NCI-H146 treated with DMSO at 0.1 percent for 48 hours (cell line): ENCODE data around the gene CD300A.
"Not testable (repeated sequence)": the region's sequence is repeated elsewhere in the genome, so short reads cannot be mapped to it uniquely, and the experiment has no call there.

Source experiments
- DNase-seq: peaks from one replicate; lab custom pipeline; 2025; ENCODE audit not compliant: unreplicated experiment; lab: John Stamatoyannopoulos, UW

CD300A gene

DNA sequence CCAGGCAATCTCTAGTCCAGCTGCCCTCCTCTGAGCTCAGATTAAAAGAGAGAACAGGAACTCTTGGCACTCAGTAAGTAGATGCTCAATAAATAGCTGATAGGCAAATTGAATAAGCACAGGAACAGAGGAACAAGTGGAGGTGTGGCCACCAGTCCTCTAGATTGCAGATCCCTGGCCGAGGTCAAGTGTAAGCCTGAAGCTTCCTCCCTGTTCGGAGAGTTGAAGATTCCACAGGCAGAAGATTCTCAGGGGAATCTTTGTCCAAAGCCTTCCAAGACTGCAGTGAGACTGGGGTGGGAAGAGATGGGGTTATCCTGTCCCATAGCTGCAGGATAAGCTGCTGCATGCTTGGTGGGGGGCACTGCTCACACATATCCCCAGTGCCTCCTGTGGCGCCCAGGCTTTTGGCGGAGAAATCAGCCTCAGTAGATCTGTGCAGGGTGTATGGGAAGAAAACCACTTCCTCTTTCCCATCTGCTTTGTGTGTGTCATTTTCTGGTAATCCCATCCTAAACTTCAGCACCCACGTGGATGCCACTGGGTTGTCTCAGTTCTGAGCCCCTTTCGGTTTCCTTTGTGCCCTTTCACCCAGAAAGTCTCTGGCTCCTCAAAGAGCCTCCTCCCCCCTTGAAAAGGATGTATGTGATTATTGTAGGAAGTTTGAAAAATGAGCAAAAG lies 12.1 kb downstream of the CD300A start:
- no peak for DNase-seq

GRCh38 chr17:74480290-74480689 lies 13.9 kb downstream of the CD300A start:
- no peak for DNase-seq

DNA sequence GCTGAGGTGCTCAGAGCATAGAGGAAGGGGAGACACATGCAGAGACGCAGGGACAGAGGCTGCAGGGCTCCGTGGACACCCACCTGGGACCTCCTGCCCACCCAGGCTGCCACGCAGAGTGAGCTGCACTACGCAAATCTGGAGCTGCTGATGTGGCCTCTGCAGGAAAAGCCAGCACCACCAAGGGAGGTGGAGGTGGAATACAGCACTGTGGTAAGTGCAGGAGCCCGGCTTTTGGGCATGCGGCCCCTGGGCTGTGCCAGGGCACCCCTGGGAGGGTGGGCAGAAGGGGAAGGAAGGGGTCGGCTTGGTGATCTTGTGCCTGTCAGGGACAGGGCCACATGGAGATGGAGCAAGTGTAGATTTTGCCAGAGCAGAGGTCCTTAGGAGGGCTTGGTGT lies 15.2 kb downstream of the CD300A start:
- DNase-seq, result no peak

DNA sequence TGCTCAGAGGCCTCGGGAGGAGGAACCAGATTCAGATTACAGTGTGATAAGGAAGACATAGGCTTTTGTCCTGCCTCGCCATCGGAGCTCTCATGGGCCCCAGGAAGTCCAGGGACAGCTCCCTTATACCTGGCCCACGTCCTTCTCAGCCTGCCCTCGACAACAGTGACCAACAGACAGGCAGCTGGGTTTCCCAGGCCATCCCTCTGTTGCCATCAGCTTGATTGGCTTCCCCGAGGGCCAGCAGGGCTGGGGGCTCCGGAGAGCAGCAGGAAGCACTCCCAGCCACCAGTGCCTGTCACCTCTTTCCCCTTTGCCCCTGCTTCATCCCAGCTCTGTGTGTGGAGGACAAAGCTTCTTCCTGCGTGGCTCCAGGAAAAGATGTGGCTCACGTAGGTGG lies 17.6 kb downstream of the CD300A start:
- no peak for DNase-seq

DNA sequence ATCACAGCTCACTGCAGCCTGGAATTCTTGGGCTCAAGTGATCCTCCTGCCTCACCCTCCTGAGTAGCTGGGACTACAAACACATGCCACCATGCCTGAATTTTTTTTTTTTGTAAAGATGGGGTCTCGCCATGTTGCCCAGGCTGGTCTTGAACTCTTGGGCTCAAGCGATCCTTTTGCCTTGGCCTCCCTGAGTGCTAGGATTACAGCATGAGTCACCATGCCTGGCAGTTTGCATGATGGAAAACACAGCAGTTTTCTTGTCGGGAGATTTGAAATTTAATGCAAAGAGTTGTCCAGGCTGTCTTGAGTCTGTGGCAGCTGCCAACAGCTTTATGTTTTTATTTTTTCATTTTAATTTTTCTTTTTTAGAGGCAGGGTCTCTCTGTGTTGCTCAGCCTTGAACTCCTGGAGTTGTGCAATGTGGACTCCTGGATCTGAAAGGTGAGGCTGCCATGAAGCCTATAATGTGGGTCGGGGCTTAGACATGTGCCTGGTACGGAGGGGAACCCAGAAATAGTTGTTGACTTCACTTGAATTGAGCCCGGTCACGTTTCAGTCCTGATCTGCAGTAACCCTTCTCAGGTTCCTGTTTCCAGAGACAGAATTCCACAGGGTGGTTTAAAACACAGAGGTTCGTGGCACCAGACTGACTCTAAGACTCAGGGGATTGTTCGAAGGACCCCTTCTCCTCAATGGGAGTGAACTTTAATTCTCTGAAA lies 18.7 kb downstream of the CD300A start:
- no peak for DNase-seq

- no peak for DNase-seq
These were observed 19.4 kb downstream of the CD300A start for GRCh38 chr17:74485841-74486240.

DNA sequence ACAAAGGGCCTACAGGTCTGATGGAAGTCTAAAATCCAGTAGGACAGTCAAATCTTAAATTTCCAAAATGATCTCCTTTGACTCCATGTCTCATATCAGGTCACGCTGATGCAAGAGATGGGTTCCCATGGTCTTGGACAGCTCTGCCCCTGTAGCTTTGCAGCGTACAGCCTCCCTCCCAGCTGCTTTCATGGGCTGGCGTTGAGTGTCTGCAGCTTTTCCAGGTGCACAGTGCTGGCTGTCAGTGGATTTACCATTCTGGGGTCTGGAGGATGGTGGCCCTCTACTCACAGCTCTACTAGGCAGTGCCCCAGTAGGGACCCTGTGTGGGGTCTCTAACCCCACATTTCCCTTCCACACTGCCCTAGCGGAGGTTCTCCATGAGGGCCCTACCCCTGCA lies 21.8 kb downstream of the CD300A start:
- not testable (repeated sequence) for DNase-seq

GRCh38 chr17:74490716-74491115 lies 24.3 kb downstream of the CD300A start:
- no peak for DNase-seq

DNA sequence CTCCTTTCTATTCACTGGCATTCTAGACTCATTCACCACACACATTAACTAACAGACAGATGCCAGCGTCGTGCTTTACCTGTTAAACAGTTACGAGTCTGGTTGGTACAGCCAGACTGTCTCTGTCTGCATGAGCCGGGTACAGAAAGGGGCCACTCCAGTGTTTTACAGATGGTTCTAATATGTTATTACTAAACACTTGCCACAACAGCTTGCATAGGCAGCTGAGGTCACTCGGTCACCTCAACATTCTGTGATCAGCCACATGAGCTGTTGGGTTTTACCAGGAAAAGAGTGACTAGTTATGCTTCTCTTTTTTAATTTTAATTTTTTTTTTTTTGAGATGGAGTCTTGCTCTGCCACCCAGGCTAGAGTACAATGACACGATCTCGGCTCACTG lies 25.2 kb downstream of the CD300A start:
- no peak for DNase-seq

- peak; percentile 3 for DNase-seq
These were observed 26.9 kb downstream of the CD300A start for GRCh38 chr17:74493331-74493833.

DNA sequence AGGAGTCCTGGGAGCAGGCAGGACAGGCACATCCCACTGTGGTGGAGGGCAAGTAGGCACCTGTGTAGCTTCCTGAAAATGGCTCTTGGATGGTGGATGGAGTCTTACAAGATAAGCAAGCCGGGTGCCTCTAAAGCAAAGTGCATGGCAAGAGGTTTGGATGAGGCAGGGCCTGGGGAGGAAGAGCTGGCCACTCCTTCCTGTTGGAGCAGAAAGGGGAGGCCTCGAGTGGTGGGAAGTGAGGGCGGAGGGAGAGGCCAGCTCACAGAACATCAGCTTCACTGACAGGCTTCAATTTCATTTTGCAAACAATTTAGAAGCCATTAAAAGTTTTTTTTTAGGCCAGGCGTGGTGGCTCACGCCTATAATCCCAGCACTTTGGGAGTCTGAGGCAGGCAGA lies 31.0 kb downstream of the CD300A start:
- DNase-seq, result no peak

DNA sequence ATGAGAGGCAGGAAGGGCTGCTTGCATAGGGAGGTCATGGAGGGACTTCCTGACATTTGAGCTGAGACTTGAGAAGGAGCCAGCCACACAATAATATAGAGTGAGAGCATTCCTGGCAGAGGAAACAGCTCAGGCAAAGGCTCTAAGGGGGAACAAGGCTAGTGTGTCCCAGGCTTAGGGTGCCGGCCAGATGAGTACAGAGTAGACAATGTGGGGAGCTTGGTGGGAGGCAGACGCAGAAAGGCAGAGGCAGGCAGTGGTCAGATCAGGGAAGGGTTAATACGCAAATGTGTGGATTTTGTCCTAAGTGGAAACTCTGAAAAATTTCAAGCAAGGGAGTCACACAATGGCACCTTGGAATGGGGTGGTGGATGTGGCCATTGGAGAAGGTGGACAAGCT lies 33.6 kb downstream of the CD300A start:
- DNase-seq, result no peak

- DNase-seq, result no peak
These were observed 36.4 kb downstream of the CD300A start for GRCh38 chr17:74502861-74503260.

DNA sequence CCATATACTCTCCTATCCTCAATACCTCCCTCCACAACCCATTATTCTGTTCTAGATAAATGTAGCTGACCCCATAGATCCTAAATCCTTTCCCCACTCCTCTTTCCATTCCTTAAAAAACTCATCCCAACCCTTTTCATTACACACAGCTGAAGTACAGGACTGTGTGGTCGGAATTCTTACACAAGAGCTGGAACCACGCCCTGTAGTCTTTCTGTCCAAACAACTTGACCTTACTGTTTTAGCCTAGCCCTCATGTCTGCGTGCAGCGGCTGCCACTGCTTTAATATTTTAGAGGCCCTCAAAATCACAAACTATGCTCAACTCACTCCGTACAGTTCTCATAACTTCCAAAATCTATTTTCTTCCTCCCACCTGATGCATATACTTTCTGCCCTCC lies 37.5 kb downstream of the CD300A start:
- DNase-seq, result not testable (repeated sequence)

DNA sequence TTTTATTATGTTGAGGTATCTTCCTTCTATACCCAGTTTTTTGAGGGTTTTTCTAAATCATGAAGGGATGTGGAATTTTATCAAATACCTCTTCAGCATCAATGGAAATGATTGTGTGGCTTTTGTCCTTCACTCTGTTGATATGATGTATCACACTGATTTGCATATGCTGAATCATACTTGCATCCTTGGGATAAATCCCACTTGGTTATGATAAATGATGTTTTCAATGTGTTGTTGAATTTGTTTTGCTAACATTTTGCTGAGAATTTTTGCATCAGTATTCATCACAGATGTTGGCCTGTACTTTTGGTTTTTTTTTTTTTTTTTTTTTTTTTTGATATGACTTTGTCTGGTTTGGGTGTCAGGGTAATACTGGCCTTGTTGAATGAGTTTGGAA lies 41.7 kb downstream of the CD300A start:
- DNase-seq, result no peak

DNA sequence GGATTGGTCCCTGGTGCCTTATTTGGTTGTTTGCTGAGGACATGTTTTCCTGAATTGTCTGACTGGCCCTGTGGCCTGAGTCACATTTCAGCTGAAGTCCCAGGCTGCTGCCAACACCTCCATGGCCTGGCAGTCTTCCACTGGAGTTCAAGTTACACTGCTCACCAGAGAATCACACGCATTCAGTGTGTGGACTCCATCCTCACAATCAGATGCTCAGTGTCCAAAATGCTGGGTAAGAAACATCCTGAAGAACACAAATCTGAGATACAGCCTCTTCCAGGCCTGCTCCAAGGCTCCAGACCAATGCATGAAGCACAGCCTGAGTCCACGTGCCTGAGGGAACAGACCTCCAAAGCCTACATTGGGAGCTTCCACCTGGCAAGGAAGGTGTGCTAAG lies 45.6 kb downstream of the CD300A start:
- DNase-seq, result no peak

GRCh38 chr17:74512624-74513091 lies 46.2 kb downstream of the CD300A start:
- no peak for DNase-seq

GRCh38 chr17:74513987-74514631 lies 47.7 kb downstream of the CD300A start:
- DNase-seq, result no peak

DNA sequence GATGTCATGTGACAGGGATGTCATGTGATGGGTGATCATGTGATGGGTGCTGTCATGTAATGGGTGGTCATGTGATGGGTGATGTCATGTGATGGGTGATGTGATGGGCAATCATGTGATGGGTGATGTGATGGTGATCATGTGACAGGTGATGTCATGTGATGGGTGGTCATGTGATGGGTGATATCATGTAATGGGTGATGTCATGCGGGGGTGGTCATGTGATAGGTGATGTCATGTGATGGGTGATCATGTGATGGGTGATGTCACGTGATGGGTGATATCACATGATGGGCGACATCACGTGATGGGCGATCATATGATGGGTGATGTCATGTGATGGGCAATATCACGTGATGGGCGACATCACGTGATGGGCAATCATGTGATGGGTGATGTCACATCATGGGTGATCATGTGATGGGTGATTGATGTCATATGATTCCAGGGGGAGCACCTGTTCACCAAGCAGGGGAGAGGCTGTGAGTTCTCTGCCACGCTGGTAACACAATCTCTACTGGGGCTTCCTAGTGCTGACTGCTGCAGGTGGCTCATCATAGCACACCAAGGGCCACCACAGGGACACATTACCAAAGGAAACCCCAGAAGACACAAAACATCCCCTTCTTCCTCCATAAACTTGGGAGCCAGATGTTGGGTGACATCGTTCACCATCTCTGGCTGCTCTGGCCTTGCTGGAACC lies 48.3 kb downstream of the CD300A start:
- DNase-seq, result no peak

DNA sequence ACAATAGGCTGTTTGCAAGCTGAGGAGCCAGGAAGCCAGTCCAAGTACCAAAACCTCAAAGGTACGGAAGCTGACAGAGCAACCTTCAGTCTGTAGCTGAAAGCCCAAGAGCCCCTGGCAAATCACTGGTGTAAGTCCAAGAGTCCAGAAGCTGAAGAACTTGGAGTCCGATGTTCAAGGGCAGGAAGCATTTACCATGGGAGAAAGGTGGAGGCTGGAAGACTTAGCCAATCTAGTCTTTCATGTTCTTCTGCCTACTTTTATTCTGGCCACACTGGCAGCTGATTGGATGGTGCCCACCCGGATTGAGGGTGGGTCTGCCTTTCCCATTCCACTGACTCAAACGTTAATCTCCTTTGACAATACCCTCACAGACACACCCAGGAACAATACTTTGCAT lies 49.5 kb downstream of the CD300A start:
- DNase-seq, result no peak

DNA sequence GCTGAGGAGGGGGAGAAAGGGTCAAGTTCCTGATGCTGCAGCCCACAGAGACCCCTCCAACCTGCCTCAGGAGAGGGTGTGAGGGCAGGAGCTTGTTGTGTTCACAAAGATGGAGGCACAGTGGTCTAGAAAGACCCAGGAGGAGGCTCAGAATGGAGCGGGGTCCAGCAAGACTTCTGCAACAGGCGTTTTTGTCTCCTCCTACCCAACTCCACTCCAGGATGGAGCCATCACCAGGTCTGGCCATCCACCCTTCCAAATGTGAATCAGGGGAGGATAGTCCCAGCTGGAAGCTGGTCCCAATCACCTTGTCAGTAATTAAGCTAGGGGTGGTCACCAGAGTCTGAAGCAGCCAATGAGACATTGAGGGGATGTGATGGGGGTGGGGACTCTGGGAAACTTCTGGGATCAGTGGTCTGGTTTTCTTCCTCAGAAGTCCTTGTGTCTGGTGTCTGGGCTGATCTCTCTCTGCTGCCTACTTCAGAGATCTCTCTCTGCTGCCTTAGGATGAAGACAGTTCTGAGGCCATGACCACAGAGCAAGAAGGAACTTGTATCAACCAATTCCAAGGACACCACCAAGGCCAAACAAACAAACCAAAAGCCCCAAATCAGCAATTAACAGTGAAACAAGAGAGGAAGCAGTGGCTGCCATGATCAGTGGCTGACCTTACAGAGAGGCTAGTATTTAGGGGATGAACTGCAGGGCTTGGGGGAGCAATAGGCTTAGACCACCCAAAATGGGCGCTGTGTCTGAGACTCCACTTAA lies 50.3 kb downstream of the CD300A start:
- DNase-seq, result no peak
